Measurements from ENCODE around the gene VAV2.

VAV2 gene

GRCh38 chr9:133774799-133775198 is 217.3 kb downstream of the VAV2 start:
- Histone ChIP-seq H2AFZ (ENCODE audit: insufficient read depth, low read length, poor library complexity) (no peak overlapping the region), H3K23ac (ENCODE audit: low read length) (no peak overlapping the region), H3K18ac (ENCODE audit: low read length) (no peak overlapping the region), H3K79me1 (ENCODE audit: low read length) (no peaks in the 10 kb centered on the region), H3K4me1 (ENCODE audit: control insufficient read depth in 1 of 2, insufficient read depth in 2 of 2, low read length in 2 of 2) (no peaks in the 10 kb centered on the region), H3K4me3 (ENCODE audit: low read depth, low read length) (no peak overlapping the region), H4K8ac (ENCODE audit: low read depth, low read length) (no peak overlapping the region), H2BK5ac (ENCODE audit: low read depth, low read length, poor library complexity) (no peak overlapping the region), H2AK5ac (ENCODE audit: low read length) (no peak overlapping the region), H3K79me2 (ENCODE audit: control insufficient read depth, insufficient read depth, low read length, poor library complexity) (no peaks in the 10 kb centered on the region), H3K4ac (ENCODE audit: low read depth, low read length) (no peak overlapping the region), H3K27ac (ENCODE audit: low read depth, low read length) (no peak overlapping the region), H4K12ac (ENCODE audit: low read depth, low read length) (no peak overlapping the region), H3K9me3 (ENCODE audit: insufficient read depth, low read depth, low read length) (peaks cover 8% of the 10 kb centered on the region), H2BK120ac (ENCODE audit: insufficient read depth, low read length, poor library complexity) (no peak overlapping the region), H3K27me3 (ENCODE audit: insufficient read depth, low read length) (no peaks in the 10 kb centered on the region), H3K14ac (ENCODE audit: low read length) (no peak overlapping the region), H2BK12ac (ENCODE audit: low read length) (no peak overlapping the region), H3K36me3 (ENCODE audit: control insufficient read depth in 1 of 2, insufficient read depth in 2 of 2, low read length in 2 of 2) (peaks cover 86 to 93% of the 10 kb centered on the region in 2 experiments), H4K91ac (ENCODE audit: low read depth, low read length) (no peak overlapping the region), H3K9ac (ENCODE audit: low read length) (no peak overlapping the region), H3K4me2 (ENCODE audit: low read length) (no peak overlapping the region)
- DNase-seq: no peak
- WGBS (ENCODE audit: extremely low coverage, insufficient coverage, insufficient read length): no CpG with 5 or more reads among the region's 16 CpGs

- H2BK120ac ChIP-seq (ENCODE audit: insufficient read depth, low read length, poor library complexity): no peak overlapping the region
- H2AK5ac ChIP-seq (ENCODE audit: low read length): no peak overlapping the region
- no peaks in the 10 kb centered on the region for H3K79me2 ChIP-seq (ENCODE audit: control insufficient read depth, insufficient read depth, low read length, poor library complexity)
- H3K18ac ChIP-seq (ENCODE audit: low read length): no peak overlapping the region
- no peak overlapping the region for H2AFZ ChIP-seq (ENCODE audit: insufficient read depth, low read length, poor library complexity)
- H2BK12ac ChIP-seq (ENCODE audit: low read length): no peak overlapping the region
- no peak overlapping the region for H3K27ac ChIP-seq (ENCODE audit: low read depth, low read length)
- H3K4me2 ChIP-seq (ENCODE audit: low read length): no peak overlapping the region
- no peak overlapping the region for H3K23ac ChIP-seq (ENCODE audit: low read length)
- H2BK5ac ChIP-seq (ENCODE audit: low read depth, low read length, poor library complexity): no peak overlapping the region
- no peak overlapping the region for H3K9ac ChIP-seq (ENCODE audit: low read length)
- H3K79me1 ChIP-seq (ENCODE audit: low read length): no peaks in the 10 kb centered on the region
- H4K12ac ChIP-seq (ENCODE audit: low read depth, low read length): no peak overlapping the region
- H4K91ac ChIP-seq (ENCODE audit: low read depth, low read length): no peak overlapping the region
- no peak overlapping the region for H4K8ac ChIP-seq (ENCODE audit: low read depth, low read length)
- no peak overlapping the region for H3K4me3 ChIP-seq (ENCODE audit: low read depth, low read length)
- H3K4ac ChIP-seq (ENCODE audit: low read depth, low read length): no peak overlapping the region
- no peaks in the 10 kb centered on the region for H3K27me3 ChIP-seq (ENCODE audit: insufficient read depth, low read length)
- no peak overlapping the region for H3K14ac ChIP-seq (ENCODE audit: low read length)
- no CpG with 5 or more reads among the region's 9 CpGs for WGBS (ENCODE audit: extremely low coverage, insufficient coverage, insufficient read length)
- H3K36me3 ChIP-seq (ENCODE audit: control insufficient read depth in 1 of 2, insufficient read depth in 2 of 2, low read length in 2 of 2): peaks cover 86 to 93% of the 10 kb centered on the region in 2 experiments
- no peaks in the 10 kb centered on the region for H3K4me1 ChIP-seq (ENCODE audit: control insufficient read depth in 1 of 2, insufficient read depth in 2 of 2, low read length in 2 of 2)
- peaks cover 8% of the 10 kb centered on the region for H3K9me3 ChIP-seq (ENCODE audit: insufficient read depth, low read depth, low read length)
- DNase-seq: no peak
Observed at GRCh38 chr9:133773889-133774655, 218.1 kb downstream of the VAV2 start.

- H3K36me3 ChIP-seq (ENCODE audit: control insufficient read depth in 1 of 2, insufficient read depth in 2 of 2, low read length in 2 of 2): peaks cover 87 to 93% of the 10 kb centered on the region in 2 experiments
- no peak overlapping the region for H4K91ac ChIP-seq (ENCODE audit: low read depth, low read length)
- no peaks in the 10 kb centered on the region for H3K79me1 ChIP-seq (ENCODE audit: low read length)
- H4K12ac ChIP-seq (ENCODE audit: low read depth, low read length): no peak overlapping the region
- H3K18ac ChIP-seq (ENCODE audit: low read length): no peak overlapping the region
- H3K9ac ChIP-seq (ENCODE audit: low read length): no peak overlapping the region
- H3K4ac ChIP-seq (ENCODE audit: low read depth, low read length): no peak overlapping the region
- DNase-seq: no peak
- H3K4me3 ChIP-seq (ENCODE audit: low read depth, low read length): no peak overlapping the region
- no CpG with 5 or more reads among the region's 7 CpGs for WGBS (ENCODE audit: extremely low coverage, insufficient coverage, insufficient read length)
- no peak overlapping the region for H2BK5ac ChIP-seq (ENCODE audit: low read depth, low read length, poor library complexity)
- H3K4me1 ChIP-seq (ENCODE audit: control insufficient read depth in 1 of 2, insufficient read depth in 2 of 2, low read length in 2 of 2): no peaks in the 10 kb centered on the region
- no peak overlapping the region for H2AFZ ChIP-seq (ENCODE audit: insufficient read depth, low read length, poor library complexity)
- H2BK12ac ChIP-seq (ENCODE audit: low read length): no peak overlapping the region
- H4K8ac ChIP-seq (ENCODE audit: low read depth, low read length): no peak overlapping the region
- no peaks in the 10 kb centered on the region for H3K79me2 ChIP-seq (ENCODE audit: control insufficient read depth, insufficient read depth, low read length, poor library complexity)
- H3K9me3 ChIP-seq (ENCODE audit: insufficient read depth, low read depth, low read length): peaks cover 17% of the 10 kb centered on the region
- H3K14ac ChIP-seq (ENCODE audit: low read length): no peak overlapping the region
- H2AK5ac ChIP-seq (ENCODE audit: low read length): no peak overlapping the region
- H3K23ac ChIP-seq (ENCODE audit: low read length): no peak overlapping the region
- H2BK120ac ChIP-seq (ENCODE audit: insufficient read depth, low read length, poor library complexity): no peak overlapping the region
- H3K27me3 ChIP-seq (ENCODE audit: insufficient read depth, low read length): no peaks in the 10 kb centered on the region
- H3K4me2 ChIP-seq (ENCODE audit: low read length): no peak overlapping the region
- no peak overlapping the region for H3K27ac ChIP-seq (ENCODE audit: low read depth, low read length)
Observed at GRCh38 chr9:133772581-133772980, 219.5 kb downstream of the VAV2 start.

- Histone ChIP-seq H3K18ac (ENCODE audit: low read length) (no peak overlapping the region), H4K12ac (ENCODE audit: low read depth, low read length) (no peak overlapping the region), H3K23ac (ENCODE audit: low read length) (no peak overlapping the region), H2BK5ac (ENCODE audit: low read depth, low read length, poor library complexity) (no peak overlapping the region), H3K36me3 (ENCODE audit: control insufficient read depth in 1 of 2, insufficient read depth in 2 of 2, low read length in 2 of 2) (peaks cover 82 to 88% of the 10 kb centered on the region in 2 experiments), H3K9me3 (ENCODE audit: insufficient read depth, low read depth, low read length) (peaks cover 20% of the 10 kb centered on the region), H3K79me1 (ENCODE audit: low read length) (no peaks in the 10 kb centered on the region), H2BK120ac (ENCODE audit: insufficient read depth, low read length, poor library complexity) (no peak overlapping the region), H3K4ac (ENCODE audit: low read depth, low read length) (no peak overlapping the region), H3K4me1 (ENCODE audit: control insufficient read depth in 1 of 2, insufficient read depth in 2 of 2, low read length in 2 of 2) (no peaks in the 10 kb centered on the region), H2AFZ (ENCODE audit: insufficient read depth, low read length, poor library complexity) (no peak overlapping the region), H3K27me3 (ENCODE audit: insufficient read depth, low read length) (no peaks in the 10 kb centered on the region), H3K4me3 (ENCODE audit: low read depth, low read length) (no peak overlapping the region), H3K27ac (ENCODE audit: low read depth, low read length) (no peak overlapping the region), H3K9ac (ENCODE audit: low read length) (no peak overlapping the region), H3K14ac (ENCODE audit: low read length) (no peak overlapping the region), H2AK5ac (ENCODE audit: low read length) (no peak overlapping the region), H2BK12ac (ENCODE audit: low read length) (no peak overlapping the region), H3K79me2 (ENCODE audit: control insufficient read depth, insufficient read depth, low read length, poor library complexity) (no peaks in the 10 kb centered on the region), H4K91ac (ENCODE audit: low read depth, low read length) (no peak overlapping the region), H3K4me2 (ENCODE audit: low read length) (no peak overlapping the region), H4K8ac (ENCODE audit: low read depth, low read length) (no peak overlapping the region)
- no peak for DNase-seq
- no CpG with 5 or more reads among the region's 26 CpGs for WGBS (ENCODE audit: extremely low coverage, insufficient coverage, insufficient read length)
Observed at GRCh38 chr9:133771486-133772482, 220.3 kb downstream of the VAV2 start.
